NB4 (cell line): Measurements from ENCODE around the gene CELA2A.
A peak's percentile ranks its signal among the peaks of the same experiment; 100 is the strongest.
"Not testable (repeated sequence)": the region's sequence is repeated elsewhere in the genome, so short reads cannot be mapped to it uniquely, and the experiment has no call there.

Experiments
- DNase-seq: peaks from one replicate; pipeline ENCODE4 v3.0.0; 2010; ENCODE audit warnings: low read depth
- H3K4me3 ChIP-seq: one replicate; pipeline ENCODE4 v1.5.1; 2011; ENCODE audit warnings: mild to moderate bottlenecking, low read depth, low read length, moderate library complexity
- CTCF ChIP-seq: IDR thresholded peaks from one replicate; pipeline ENCODE4 v1.5.1; 2012; ENCODE audit warnings: low read depth, low read length
- MYC ChIP-seq: IDR thresholded peaks from 2 replicates; pipeline ENCODE4 v1.6.1; 2011; ENCODE audit warnings: low read depth, low read length
- POLR2A ChIP-seq: IDR thresholded peaks from 2 replicates; pipeline ENCODE4 v1.6.1; 2011; ENCODE audit warnings: mild to moderate bottlenecking; ENCODE audit not compliant: insufficient read length; ENCODE audit errors: extremely low read depth
- TF ChIP-seq, protein P1 (sequence below): IDR thresholded peaks from 2 replicates; pipeline ENCODE4 v1.6.1; 2011; ENCODE audit warnings: low read depth, low read length

Gene CELA2A

GRCh38 chr1:15428815-15429435 is 27.6 kb upstream of the CELA2A start:
- DNase-seq: no peak
- H3K4me3 ChIP-seq: no peak overlapping the region
- no peak for TF ChIP-seq POLR2A
- TF ChIP-seq CTCF: no peak
- no peak for TF ChIP-seq MYC
- TF ChIP-seq, protein P1, sequence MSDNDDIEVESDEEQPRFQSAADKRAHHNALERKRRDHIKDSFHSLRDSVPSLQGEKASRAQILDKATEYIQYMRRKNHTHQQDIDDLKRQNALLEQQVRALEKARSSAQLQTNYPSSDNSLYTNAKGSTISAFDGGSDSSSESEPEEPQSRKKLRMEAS: no peak

DNA sequence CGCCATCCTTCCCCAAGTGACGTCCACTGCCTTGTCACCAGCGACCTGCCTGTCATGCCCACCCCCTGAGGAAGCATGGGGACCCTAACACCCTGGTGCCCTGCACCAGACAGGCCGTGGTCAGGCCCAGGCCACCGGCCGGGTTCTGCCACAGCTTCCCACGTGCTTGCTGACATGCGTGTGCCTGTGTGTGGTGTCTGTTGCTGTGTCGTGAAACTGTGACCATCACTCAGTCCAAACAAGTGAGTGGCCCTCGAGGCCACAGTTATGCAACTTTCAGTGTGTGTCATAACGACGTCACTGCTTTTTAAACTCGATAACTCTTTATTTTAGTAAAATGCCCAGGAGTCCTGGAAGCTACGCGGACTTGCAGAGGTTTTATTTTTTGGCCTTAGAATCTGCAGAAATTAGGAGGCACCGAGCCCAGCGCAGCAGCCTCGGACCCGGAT is 26.8 kb upstream of the CELA2A start:
- no peak overlapping the region for H3K4me3 ChIP-seq
- TF ChIP-seq, protein P1: no peak
- TF ChIP-seq CTCF (no peak), POLR2A (no peak), MYC (no peak)
- DNase-seq: peak; percentile 53

- no peak for TF ChIP-seq MYC
- peak; percentile 92 for TF ChIP-seq CTCF
- peak; percentile 62 for DNase-seq
- no peak overlapping the region for H3K4me3 ChIP-seq
Measured at GRCh38 chr1:15430787-15431570, 25.6 kb upstream of the CELA2A start.

DNA sequence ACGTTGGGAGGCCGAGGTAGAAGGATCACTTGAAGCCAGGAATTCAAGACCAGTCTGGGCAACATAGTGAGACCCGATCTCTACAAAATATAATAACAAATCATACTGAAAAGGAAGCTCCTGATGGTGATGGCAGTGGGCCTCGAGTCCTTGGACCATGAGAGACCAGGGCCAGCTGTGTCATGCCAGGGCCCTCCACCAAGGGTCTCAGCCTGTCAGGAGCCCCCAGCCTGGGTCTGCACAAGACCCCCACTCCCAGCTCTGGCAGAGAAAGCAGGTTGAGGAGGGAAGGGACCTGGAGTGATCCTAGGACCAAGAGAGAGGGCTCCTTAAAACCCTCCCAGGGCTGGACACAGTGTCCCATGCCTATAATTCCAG is 25.0 kb upstream of the CELA2A start:
- DNase-seq: no peak
- TF ChIP-seq, protein P1: no peak
- no peak for TF ChIP-seq CTCF
- TF ChIP-seq MYC: no peak
- no peak for TF ChIP-seq POLR2A
- no peak overlapping the region for H3K4me3 ChIP-seq

DNA sequence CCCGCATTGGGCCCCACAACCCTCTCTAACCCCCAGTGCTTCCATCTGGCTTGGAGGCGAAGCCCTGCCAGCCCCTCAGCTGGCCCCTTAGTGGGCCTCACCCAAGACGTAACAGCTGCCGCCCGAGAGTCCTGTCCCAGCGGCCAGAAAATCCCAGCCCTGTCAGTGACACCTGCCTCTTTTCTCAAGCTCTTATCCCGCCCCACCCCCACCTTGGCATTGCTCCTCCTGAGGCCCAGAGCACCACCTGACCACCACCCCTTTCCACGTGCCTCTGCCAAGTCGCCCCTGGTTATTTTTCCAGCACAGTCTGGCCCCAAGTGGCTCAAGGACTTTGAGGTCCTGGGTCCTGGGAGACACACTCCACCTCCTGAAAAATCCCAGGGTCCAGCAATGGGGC is 24.2 kb upstream of the CELA2A start:
- TF ChIP-seq POLR2A: no peak
- TF ChIP-seq, protein P1: no peak
- no peak for DNase-seq
- no peak overlapping the region for H3K4me3 ChIP-seq

DNA sequence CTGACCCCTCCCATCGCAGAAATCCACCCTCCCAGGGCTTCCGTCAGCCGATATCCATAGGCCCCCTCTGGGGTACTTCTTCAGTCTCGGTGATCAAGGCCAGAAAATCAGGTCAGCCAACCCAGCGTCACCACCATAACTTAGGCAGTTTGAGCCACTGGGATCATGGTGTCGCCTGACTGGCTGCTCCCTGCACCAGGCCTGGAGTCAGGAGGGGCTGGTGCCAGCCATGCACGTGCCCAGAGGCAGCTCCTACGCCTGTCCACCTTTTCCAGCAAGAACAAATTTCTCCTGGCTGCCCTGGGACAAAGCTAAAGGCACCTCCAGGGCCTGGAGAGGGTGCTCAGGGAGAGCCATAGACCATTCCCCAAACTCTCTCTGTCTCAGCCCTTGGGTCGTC is 23.1 kb upstream of the CELA2A start:
- H3K4me3 ChIP-seq: no peak overlapping the region
- TF ChIP-seq MYC (no peak), POLR2A (no peak), CTCF (no peak)
- TF ChIP-seq, protein P1: no peak
- DNase-seq: no peak

DNA sequence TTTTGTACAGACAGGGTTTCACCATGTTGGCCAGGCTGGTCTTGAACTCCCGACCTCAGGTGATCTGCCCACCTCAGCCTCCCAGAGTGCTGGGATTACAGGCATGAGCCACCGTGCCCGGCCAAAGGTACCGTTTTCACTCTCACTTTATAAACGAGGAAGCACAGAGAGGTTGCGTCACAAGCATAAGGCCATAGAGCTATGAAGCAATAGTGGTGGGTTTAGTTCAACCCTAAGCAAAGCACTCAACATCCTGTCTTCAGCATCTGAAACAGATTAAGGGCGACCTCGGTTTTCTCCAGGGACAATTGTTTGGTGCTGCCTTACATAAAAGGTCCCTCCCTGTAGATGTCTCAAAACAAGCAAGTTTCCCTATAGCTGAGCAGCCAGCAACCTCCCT is 21.8 kb upstream of the CELA2A start:
- not testable (repeated sequence) for H3K4me3 ChIP-seq
- peak; percentile 97 for DNase-seq
